ENCODE data around the gene SGO1. TPM values are rescaled to one million over a fixed set of nuclear protein-coding genes. Genes with fewer than 3 reads are reported as not detected.

SGO1 gene
- total RNA-seq, 1 donor from 2014 or later = 10.3 TPM

- DNase-seq (ENCODE audit: low read depth) = no peak
- no peak for TF ChIP-seq CTCF (conservative IDR thresholded peaks at IDR 0.05; ENCODE audit: low read depth, low read length)
- no peak overlapping the region for H3K4me3 ChIP-seq (ENCODE audit: low read depth, low read length)
These were observed 43.5 kb downstream of the SGO1 start for GRCh38 chr3:20142517-20142916.

GRCh38 chr3:20141851-20142250 is 44.2 kb downstream of the SGO1 start:
- no peak for DNase-seq (ENCODE audit: low read depth)
- no peak for TF ChIP-seq CTCF (conservative IDR thresholded peaks at IDR 0.05; ENCODE audit: low read depth, low read length)

GRCh38 chr3:20141316-20141715 is 44.7 kb downstream of the SGO1 start:
- DNase-seq (ENCODE audit: low read depth) = no peak
- no peak for TF ChIP-seq CTCF (conservative IDR thresholded peaks at IDR 0.05; ENCODE audit: low read depth, low read length)
- no peak overlapping the region for H3K4me3 ChIP-seq (ENCODE audit: low read depth, low read length)

More at GRCh38 chr3:20141851-20142250, 44.2 kb downstream of the SGO1 start:
- no peak overlapping the region for H3K4me3 ChIP-seq (ENCODE audit: low read depth, low read length)

GRCh38 chr3:20140881-20141280 is 45.1 kb downstream of the SGO1 start:
- DNase-seq (ENCODE audit: low read depth) = no peak
- no peak for TF ChIP-seq CTCF (conservative IDR thresholded peaks at IDR 0.05; ENCODE audit: low read depth, low read length)
- H3K4me3 ChIP-seq (ENCODE audit: low read depth, low read length) = no peak overlapping the region

- TF ChIP-seq CTCF (conservative IDR thresholded peaks at IDR 0.05; ENCODE audit: low read depth, low read length) = no peak
- no peak overlapping the region for H3K4me3 ChIP-seq (ENCODE audit: low read depth, low read length)
- DNase-seq (ENCODE audit: low read depth) = no peak
These were observed 48.4 kb downstream of the SGO1 start for GRCh38 chr3:20137647-20138046.

GRCh38 chr3:20136231-20136630 is 49.8 kb downstream of the SGO1 start:
- no peak overlapping the region for H3K4me3 ChIP-seq (ENCODE audit: low read depth, low read length)
- no peak for TF ChIP-seq CTCF (conservative IDR thresholded peaks at IDR 0.05; ENCODE audit: low read depth, low read length)
- no peak for DNase-seq (ENCODE audit: low read depth)

- no peak for TF ChIP-seq CTCF (conservative IDR thresholded peaks at IDR 0.05; ENCODE audit: low read depth, low read length)
- H3K4me3 ChIP-seq (ENCODE audit: low read depth, low read length) = no peak overlapping the region
- DNase-seq (ENCODE audit: low read depth) = no peak
These were observed 55.9 kb downstream of the SGO1 start for GRCh38 chr3:20130106-20130505.
